Smooth muscle cell of the brain vasculature (primary cell): ENCODE measurements around the gene SLC30A1.

Experiments used
- DNase-seq: peaks from one replicate; pipeline ENCODE4 v3.0.0-alpha.2; 2012; ENCODE audit warnings: low read depth, low spot score

SLC30A1 gene

GRCh38 chr1:211607754-211608473 lies 29.0 kb upstream of the SLC30A1 start:
- DNase-seq: no peak

DNA sequence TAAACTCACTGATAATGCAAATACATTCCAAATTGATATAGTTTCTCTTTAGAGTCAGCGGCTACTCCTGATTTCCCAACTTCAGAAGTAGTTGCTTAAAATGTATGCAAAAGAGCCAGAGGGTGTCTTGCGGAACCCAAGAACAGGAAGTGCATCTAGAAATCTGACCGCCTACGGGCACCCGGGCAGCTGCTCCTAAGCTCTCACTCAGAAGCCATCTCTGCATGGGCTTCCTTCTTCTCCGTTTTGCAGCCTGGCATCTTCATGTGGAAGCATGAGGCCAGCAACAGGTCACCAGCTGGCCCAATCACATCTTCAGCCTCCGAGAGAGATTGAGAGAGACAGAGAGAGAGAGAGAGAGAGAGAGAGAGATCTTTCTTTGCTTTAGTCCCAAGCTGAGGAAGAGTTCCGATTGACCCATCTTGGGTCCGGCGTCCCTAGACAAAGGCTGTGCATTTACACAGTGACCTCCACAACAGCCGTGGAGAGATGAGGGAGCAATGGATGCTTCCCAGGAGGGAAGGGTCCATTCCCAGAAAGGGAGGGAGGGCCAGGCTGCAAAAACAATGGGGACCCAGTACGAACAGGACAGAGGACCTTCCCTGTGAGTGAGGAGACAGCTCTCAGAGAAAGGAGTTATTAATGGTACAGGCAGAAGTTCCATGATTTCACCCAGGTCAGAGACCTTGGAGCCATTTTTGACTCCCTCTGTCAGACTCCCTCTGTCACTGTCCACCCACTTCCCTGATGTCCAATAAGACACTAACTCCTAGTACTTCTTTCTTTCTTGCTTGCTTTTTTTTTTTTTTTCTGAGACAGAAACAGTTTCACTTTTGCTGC lies 28.2 kb upstream of the SLC30A1 start:
- DNase-seq: no peak

- no peak for DNase-seq
These were observed 27.5 kb upstream of the SLC30A1 start for GRCh38 chr1:211606332-211606913.

DNA sequence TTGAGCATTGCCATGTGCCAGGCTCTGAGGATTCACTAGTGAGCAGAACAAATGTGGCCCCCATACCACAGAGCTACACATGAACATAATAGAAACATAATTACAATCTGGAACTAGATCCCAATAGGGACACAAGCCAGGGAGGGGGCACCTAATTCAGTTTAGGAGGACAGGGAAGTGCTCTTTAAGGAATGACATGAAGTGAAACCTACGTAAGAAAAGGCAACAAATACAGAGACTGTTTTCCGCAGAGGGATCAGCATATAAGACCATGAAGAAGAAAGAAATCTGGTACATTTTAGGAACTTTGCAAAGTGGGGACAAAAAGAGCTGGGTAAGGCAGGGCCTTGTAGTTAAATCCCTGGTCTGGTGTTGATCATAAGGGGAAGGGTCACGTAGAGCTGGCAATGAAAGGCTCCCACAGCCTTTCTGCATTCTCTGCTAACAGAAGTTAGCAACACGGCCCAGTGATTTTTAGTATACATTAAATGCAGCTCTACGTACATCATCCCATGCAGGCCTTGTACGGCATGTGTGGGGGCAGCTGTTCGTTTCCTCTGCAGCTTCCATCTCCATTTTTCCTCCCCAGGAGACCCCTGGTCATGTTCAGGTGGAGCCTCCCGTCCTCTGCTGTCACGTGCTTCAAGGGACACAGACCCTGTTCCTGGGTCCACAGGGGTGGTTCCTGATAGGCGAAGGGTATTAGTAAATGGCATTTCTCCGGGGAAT lies 26.8 kb upstream of the SLC30A1 start:
- no peak for DNase-seq

DNA sequence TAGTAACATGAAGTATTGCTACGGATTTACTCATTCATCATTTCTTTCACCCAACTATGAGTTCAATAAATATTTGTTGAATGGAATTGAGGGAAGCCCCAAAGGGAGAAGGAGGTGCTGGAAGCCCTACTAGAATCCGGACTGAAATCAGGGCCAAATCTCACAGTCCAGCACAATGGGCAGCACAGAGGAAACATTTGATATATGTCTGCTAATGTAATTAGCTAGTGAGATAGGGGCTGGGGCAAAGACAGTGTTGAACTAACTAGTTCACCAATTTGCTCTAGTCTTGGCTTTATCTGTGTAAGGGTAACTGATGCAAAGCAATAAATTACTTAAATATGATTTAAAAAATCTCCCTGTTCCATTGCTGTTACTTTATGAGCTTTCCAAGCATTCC lies 26.1 kb upstream of the SLC30A1 start:
- DNase-seq: no peak

- DNase-seq: no peak
These were observed 25.6 kb upstream of the SLC30A1 start for GRCh38 chr1:211604548-211604947.

DNA sequence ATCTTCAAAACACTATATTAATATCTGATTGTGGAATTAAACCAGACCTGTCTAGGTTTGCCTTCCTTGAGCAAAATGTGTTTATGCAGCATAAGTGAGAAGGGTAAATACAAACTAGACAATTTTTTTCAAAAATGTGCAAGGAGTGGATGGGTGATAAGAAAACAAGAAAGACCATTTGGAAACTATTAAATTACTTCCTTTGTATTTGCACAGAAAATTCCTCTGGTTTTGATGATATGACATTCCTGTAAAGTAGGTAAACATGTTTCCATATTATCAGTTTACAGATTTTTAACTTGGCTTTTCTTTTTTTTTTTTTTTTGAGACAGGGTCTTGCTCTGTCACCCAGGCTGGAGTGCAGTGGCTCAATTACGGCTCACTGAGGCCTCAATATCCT lies 24.8 kb upstream of the SLC30A1 start:
- DNase-seq: no peak

DNA sequence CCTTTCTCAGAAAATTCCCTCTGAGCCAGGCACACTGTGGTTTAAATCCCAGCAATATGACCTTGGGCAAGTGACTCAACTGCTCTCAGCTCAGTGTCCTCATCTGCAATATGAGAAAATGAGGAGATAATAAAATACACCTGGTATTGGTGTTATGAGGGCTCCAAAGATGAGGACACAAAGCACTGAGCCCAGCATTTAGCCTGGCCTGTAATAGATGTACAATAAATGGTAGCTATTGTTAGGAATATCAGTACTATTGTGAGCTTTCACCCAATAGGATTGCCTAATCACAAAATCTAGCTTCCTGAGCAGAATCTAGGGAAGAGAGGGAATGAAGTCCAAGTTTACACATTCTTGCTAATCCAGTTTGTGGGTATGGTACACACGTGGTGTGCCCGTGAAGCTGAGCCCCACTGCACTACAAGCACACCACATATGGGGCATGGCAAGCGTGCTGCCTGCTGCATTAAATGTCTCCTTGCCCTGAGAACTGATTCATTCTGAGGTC lies 24.3 kb upstream of the SLC30A1 start:
- DNase-seq: no peak

DNA sequence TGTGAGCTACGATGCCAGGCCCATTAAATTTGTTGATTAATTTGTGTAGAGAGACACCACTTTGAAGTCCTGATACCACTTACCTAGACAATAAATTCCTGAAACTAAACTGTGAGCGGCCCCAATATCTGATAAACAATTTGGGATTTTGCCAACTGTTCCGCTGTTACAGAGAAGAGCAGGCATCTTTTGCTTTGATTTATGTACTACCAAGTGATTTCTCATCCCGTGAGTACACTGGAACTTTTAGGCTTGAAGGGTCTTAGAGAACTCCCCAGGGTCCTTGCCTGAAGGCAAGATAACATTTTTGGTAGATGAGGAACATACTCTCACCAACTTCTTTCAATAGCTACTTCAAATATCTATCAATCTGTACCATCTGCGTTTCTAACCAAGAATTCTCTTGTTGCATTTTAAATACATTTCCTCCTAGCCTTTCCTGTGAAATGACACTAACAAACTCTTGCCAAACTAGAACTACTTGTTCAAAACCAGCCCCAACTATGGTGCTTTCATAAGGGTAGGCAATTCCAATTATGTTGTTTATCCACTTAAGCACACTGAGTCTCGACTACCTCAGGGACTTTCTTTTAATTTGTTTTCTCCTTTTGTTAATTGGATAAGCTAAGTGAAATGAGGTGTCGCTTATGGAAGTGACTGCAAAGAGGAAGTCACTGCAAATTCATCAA lies 23.2 kb upstream of the SLC30A1 start:
- DNase-seq: no peak

DNA sequence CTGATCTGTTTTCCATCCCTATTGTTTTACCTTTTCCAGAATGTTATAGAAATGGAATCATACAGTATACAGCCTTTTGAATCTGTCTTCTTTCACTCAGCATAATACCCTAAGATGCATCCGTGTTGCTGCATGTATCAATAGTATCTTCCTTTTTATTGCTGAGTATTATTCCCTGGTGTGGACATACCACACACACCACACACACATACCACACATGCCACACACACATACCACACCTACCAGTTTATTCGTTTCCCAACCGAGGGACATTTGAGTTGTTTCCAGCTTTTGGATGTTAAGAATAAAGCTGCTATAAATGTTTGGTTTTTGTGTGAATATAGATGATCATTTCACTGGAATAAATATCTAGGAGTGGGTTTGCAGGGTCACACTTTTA lies 22.2 kb upstream of the SLC30A1 start:
- DNase-seq: no peak

- DNase-seq: no peak
These were observed 20.3 kb upstream of the SLC30A1 start for GRCh38 chr1:211599250-211599649.

DNA sequence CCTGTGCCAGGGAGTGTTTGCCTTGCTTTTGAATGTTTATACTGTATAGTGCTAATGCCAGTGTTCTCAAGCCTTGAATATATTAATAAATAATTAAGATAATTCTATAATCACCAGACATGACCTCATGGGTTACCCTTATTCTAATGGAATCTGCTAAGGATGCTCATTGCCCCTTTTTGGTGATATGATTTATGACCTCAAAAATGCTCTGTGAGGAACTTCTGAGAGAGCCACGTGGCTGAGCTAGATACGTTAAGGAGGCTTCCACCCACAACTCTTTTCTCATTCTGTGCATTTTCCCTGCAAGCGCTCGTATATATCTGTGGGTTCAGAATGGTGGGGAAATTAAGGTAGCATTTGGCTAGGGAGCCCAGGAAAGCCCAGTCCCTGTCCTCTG lies 19.6 kb upstream of the SLC30A1 start:
- DNase-seq: no peak

DNA sequence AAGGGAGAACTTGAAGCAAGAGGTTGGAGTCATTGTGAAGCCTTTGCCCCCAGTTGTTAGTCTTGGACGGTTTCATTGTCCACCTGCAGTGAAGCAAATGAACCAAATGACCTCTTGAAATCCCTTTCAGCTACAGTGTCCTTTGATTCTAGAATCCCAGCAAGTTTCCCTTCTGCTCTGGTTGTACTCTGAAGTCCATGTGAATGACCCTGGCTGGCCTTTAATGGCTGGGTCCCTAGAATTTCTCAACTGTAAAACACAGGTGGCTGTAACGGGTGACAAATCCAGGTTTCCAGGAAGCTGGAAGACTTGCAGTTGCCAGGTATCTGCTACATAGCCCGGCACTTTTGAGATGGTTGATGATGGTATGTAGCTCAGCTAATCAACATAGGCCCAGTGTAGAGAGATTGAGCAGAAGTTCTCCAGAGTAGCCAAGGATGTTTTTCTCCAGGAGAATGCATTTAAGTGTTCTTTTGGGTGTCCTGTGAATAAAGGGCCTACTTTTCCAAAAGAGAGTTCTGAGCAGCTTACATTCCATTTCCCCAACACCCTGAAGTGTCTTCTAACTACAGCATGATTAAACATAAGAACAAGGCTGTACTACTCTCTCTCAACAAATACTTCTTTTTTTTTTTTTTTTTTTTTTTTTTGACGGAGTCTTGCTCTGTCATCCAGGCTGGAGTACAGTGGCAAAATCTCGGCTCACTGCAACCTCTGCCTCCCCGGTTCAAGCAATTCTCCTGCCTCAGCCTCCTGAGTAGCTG lies 17.6 kb upstream of the SLC30A1 start:
- DNase-seq: no peak

- DNase-seq: no peak
These were observed 16.5 kb upstream of the SLC30A1 start for GRCh38 chr1:211595419-211595818.

- no peak for DNase-seq
These were observed 13.1 kb upstream of the SLC30A1 start for GRCh38 chr1:211591980-211592493.

DNA sequence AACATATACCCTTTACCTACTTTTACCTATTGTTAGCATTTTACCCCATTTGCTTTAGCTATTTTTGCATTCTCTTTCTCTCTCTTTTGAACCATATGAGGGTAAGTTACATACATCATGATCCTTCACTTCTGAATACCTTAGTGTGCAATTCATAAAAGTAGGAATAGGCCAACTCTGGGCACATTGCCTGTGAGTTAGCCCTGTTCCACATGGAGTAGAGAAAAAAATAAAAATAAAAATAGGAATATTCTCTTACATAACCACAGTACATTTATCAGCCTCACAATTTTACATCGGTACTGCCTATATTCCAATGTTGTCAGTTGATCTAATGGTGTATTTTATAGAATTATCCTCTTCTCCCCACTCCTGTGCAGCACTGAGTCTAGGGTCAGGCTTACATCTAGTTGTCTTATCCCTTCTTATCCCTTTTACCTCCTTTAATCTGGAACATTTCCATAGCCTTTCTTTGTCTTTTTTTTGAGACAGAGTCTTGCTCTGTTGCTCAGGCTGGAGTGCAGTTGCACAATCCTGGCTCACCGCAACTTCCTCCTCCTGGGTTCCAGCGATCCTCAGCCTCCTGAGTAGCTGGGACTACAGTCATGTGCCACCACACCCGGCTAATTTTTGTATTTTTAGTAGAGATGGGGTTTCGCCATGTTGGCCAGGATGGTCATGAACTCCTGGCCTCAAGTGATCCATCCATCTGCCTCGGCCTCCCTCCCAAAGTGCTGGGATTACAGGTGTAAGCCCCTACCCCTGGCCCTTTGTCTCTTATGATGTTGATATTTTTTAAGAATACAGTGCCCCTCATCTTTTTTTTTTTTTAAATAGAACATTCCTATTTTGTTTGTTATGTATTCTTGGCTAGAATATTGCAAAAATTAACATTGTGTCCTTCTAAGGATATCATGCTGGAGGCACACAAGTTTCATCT lies 11.1 kb upstream of the SLC30A1 start:
- no peak for DNase-seq

DNA sequence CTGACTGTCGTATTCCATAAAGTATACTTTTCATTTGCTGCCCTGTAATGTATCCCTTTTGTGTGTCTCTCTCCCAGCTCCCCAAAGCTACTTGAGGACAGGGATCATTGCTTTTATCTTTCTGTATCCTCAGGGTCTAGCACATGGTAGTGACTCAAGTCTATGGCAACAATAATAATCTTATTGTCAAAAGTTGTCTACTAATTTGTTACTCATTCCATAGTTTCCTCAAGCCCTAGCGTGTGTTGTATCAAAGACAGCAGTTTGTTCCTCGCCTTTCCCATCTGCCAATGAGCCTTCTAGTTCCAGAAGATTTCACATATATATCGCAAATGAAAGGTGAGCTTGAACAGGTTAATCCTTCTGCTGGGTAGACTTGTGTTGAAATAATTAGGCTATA lies 9.8 kb upstream of the SLC30A1 start:
- DNase-seq: no peak

DNA sequence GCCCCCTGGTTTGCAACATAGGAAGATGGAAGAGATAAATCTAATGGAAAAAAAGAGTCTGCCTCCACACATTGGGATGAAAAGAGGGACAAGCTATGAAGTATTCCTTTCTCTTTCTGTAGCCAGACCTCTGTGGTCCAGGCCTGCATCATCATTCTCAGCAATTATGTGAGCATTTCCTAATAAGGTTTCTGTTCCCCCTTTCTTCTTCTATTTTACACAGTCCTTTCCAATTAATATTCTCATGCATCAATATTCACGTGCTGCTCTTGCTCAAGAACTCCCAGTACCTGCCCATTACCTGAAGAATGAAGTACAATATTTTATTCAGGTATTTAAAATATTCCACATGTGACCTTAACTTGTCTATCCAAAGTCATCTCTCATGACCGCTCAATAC lies 8.2 kb upstream of the SLC30A1 start:
- DNase-seq: no peak

DNA sequence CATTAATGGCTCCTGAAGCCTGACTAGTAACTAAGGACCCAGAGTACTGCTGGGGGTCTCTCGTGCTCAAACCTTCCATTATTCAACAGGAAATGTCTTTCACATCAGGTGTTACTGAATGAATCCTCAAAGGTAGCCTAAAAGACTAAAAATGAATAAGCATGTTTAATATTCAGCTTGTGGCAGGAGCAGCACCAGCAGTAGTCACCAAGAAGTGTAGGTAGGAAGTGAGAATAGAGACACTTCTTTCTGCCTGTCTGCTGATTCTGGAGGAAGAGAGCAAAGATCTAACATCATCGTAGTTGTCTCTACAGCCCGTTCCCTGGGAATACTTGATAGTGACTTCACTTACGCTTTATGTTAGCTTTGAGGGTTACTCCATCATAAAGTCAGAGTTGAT lies 7.6 kb upstream of the SLC30A1 start:
- DNase-seq: no peak
